GM18499 (cell line): ENCODE data around the gene ADNP.
"Not testable (repeated sequence)": the region's sequence is repeated elsewhere in the genome, so short reads cannot be mapped to it uniquely, and the experiment has no call there.

Experiments used
- ATAC-seq: cut with Tn5 transposase; IDR thresholded peaks from one replicate; pipeline ENCODE4 v1.9.1; 2021; ENCODE audit warnings: moderate number of reproducible peaks; ENCODE audit not compliant: insufficient read depth, unreplicated experiment

ADNP gene

DNA sequence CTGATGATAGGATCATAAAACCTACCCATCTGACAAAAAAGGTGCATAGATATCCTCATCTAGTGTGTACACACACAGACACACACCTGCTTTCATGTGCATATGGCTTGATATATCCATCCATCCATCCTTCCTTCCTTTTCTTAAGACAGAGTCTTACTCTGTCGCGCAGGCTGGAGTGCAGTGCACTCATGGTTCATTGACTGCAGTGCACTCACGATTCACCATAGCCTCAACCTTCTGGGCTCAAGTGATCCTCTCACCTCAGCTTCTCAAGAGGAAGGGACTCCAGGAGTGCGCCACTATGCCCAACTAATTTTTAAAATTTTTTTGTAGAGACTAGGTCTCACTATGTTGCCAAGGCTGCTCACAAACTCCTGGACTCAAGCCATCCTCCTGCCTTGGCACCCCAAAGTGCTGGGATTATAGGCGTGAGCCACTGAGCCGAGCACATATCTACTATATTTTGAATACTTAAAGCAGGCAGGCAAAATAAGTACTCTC, 27.1 kb downstream of the ADNP start:
- ATAC-seq: no peak

DNA sequence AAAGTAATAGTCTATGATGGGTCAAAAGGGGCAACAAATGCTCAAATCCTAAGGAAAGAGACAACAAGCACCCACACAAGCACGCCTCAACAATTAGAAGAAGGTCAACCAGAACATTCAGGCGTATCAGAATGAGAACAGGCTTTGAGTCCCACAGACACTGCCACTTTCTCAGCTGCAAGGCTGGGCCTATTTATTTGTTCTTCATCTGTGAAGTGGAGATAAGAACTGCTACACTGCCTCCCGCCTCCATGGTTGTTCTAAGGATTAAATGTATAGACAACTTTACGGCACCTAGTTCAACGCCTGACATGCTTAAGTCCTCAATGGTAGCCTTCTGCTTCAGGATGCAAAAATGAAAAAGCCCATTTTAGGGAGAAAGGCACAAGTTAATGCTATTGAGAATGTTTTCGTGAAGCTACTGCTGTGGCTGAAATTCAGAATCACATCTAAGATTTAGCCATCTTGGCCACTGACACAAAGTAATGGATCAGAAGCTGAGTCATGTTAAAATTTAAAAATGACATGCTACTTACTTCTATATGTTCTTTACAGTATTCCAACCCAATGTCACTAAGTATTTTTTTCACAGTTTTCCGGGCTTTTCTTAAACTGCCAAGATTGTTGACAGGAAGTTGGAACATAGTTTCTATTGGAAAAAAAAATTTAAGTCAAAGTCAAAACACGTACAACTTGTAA, 27.7 kb downstream of the ADNP start:
- ATAC-seq: no peak

DNA sequence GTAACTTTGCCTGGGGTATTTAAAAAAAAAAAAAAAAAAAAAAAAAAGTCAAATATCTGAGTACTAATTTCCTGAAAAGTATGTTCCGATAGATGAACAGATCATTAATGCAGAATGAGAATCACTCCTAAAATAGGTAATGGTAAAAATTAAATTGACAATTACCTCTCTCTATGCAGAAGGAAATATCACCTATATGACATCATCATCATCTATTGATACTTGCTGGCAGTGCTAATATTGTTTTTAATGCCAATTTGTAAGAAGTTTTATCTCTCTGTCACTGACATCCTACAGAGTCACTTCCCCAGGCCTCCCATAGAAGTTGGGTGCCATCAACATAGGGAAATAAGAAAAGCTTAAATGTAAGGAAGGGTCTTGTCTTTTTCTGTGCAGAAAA, 29.9 kb downstream of the ADNP start:
- ATAC-seq: no peak

DNA sequence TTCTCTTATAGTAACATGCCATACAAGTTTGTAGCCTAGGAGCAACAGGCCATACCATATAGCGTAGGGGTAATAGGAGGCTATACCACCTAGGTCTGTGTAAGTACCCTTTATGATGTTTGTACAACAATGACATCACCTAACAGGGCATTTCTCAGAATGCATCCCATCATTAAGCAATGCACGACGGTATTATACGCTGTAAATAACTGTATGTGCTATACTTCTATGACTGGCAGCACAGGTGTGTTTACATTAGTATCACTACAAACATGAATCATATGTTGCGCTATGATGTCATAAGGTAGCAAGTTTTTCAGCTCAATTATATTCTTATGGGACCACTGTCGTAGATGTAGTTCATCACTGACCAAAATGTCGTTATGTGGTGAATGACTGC, 31.0 kb downstream of the ADNP start:
- no peak for ATAC-seq

DNA sequence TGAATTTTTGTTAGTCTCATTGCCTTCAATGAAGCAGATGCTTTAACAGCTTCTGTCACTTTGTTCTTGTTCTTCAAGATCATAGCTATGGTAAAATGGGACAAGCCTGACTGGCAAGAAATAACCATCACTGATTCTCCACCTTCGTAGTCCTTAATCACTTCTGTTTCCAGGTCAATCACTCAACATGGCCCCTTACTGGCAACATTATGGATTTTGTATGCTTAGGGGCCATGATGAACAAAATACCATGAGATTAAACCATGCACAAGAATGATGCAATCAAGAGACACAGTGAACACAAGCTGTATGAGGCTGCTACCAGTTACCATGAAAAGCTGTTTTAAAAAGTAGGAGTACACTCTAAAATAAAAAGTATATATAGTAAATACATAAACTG, 32.8 kb downstream of the ADNP start:
- no peak for ATAC-seq

DNA sequence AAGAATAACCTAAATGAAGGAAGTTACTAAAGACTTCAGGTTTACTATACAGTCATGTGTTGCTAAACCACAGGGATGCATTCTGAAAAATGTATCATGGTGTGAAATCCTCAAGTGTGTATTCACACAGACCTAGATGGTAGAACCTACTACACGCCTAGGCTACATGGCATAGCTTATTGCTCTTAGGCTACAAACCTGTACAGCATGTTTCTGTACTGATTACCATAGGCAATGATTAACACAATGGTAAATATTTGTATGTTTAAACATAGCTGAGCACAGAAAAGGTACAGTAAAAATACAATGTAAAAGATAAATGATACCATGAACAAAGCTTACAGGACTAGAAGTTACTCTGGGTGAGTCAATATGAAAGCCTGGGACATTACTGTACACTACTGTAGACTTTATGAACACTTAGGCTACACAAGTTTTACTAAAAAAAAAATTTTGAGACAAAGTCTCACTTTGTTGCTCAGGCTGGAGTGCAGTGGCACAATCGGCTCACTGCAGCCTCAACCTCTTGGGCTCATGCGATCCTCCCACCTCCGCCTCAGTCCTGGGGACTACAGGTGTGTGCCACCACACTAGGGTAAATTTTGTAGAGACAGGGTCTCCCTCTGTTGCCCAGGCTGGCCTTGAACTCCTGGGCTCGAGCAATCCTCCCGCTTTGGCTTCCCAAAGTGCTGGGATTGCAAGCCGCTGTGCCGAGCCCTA, 36.0 kb downstream of the ADNP start:
- no peak for ATAC-seq

DNA sequence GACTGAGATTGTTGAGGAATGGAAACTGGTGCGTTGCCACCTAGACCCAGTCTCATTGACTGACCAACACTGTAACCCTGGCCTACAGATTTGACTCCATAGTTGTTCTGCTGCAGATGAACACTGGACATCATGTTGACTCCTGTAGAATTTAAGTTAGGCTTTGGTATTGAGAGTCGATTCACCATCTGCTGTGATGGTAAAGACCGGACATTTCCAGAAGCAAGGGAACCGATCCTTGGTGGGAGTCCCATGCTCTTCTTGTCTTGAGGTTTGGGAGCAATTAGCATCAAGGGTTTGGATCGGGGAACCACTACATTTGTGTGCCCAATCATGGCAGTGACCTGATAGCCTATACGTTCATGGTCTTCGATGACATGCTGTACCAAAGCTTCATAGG, 37.6 kb downstream of the ADNP start:
- ATAC-seq: no peak

DNA sequence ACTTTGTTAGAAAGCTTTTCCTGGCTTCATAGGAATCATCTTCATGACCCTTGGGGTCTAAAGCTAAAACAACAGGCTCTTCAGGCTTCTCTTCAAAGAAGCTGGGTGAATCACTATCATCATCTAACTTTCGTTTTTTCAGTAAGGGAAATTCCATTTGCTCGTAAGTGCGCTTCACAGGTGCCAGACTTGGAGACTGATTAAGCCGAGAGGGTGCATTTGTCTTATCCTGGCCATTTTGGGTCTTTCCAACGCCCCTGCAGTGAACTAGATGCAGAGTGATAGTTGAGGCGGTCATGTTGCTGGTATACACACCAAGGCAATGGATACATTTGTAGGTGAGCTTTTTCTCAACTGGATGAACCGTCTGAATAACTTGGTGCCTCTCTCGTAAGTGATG, 38.8 kb downstream of the ADNP start:
- no peak for ATAC-seq

DNA sequence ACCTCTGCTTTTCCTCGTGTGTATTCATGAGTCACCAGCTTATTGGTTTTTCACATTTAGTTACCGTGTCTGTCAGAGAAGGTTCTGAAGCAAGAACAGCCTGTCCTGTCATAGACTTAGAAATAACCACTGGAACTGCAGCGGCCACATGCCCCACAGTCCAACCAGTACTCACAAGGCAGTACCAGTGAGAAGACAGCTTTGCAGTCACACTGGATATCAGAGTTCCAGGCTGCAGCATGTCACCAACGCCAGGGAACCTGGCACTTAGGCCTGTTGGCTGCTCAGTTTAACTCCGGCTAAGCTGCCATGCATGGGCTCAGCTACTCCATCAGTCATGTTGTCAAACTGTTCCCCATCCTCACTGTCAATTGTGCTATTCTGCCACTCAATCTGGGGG, 40.1 kb downstream of the ADNP start:
- ATAC-seq: no peak

DNA sequence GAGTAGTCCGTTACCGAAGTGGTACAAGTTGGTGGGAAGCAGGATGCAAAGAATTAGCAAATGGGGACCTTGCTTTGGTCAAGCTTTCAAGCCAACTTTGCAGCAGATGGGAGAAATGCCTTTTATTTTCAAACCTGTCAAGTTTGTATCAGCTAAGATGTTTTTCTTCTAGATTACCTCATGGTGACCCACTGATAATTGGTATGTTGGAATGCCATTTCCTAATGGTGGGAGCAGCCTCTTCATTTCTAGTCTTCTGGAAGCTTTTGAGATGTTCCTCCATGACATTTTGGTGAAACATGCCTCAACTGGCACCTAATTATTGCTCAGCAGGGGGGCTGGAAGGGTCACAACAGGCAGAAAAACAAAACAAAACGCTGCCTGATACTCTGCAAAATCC, 43.7 kb downstream of the ADNP start:
- ATAC-seq: no peak

DNA sequence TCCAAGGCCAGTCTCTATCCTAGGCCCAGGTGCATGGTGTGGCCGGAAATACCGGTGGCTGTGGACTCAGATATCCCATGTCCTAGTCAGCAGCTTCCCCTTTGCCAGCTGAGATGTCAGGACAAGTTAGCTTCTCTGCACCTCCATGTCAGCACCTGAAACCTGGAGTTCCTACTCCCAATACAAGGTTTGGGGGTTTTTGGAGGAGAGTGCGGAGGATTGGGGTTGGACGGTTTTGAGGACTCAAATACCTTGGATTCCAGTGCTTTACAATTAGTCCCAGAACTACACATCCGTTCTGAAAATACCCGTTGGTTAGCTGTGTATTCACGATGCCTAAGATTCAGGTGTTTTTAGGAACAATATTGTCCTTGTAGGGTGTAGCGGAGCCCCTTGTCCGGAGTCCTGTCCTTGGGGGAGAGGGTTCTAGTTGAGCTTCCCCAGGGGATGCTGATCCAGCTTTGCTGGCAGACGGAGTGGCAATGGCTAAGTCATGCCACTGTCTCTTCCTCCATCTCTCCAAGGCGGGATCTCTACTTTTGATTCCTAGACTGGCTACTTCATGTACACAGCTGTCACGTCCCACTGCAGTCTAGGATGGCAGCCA, 45.0 kb downstream of the ADNP start:
- ATAC-seq: no peak

DNA sequence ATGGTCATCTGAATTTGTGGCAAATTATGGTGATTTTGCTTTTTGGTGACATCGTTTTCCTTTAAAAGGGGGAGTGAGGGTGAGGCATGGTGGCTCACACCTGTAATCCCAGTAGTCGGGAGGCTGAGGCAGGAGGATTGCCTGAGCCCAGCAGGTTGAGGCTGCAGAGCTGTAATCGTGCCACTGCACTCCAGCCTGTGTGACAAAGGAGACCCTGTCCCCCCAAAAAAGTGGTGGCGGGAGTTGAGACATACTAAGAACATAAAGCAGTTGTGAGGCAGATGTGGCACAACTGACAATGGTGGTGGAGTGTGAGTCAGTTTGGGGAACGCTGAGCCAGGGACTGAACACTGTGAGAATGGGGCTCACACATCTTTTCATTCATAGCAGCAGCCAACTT, 45.5 kb downstream of the ADNP start:
- no peak for ATAC-seq

DNA sequence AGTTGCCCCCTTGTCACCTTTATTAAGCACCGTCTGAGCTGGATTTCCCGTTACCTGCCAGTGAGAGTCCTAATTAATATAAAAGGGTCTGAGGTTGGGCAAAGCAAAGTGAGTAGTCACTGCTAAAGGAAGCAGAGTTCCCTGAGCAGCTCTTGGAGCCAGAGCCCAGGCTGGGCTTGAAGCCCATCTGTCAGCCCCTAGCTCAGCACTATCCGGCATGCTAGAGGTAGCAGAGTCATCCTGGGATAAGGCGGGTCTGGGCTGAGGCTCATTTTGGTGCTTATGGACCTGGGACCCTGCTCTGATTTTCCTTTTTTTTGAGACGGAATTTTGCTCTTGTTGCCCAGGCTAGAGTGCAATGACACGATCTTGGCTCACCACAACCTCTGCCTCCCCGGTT, 46.2 kb downstream of the ADNP start:
- ATAC-seq: no peak

DNA sequence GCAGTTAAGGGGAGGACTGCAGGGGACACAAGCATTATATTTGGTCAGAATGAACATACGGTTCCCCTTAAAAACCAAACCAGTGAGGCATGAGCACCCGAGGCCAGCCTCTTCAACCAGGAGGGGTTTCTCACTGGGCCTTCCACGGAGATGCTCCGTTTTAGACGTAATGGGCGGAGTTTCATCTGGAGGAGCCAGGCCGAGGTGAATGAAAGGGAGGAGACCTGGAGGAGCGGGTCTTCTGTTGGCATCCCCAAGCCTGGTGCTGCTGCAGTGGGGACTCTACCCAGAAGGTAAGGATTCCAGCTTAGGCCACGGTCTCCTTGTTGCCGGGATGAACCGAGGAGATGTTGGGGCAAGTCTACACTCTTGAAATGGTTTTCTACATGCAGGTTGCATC, 47.4 kb downstream of the ADNP start:
- ATAC-seq: no peak

DNA sequence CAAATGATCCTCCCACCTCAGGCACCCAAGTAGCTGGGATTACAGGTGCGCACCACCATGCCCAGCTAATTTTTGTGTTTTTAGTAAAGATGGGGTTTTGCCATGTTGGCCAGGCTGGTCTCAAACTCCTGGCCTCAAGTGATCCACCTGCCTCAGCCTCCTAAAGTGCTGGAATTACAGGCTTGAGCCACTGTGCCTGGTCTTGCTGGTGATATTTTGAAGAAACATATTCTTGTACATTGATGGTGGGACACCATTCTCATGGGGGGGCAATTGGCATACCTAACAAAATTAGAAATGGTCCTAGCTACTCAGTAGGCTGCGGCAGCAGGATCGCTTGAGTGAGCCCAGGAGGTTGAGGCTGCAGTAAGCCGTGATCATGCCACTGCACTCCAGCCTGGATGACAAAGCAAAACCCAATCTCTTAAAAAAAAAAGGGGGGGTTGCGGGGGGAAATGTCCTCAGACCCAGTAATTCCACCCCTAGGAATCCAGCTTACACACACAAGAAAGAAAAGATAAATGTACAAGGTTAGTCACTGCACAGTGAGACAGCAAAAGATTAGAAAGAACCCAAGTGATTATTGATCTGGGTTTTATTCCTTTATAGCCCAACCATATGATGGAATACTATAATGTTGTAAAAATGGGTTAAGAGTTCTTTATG, 49.3 kb downstream of the ADNP start:
- not testable (repeated sequence) for ATAC-seq

DNA sequence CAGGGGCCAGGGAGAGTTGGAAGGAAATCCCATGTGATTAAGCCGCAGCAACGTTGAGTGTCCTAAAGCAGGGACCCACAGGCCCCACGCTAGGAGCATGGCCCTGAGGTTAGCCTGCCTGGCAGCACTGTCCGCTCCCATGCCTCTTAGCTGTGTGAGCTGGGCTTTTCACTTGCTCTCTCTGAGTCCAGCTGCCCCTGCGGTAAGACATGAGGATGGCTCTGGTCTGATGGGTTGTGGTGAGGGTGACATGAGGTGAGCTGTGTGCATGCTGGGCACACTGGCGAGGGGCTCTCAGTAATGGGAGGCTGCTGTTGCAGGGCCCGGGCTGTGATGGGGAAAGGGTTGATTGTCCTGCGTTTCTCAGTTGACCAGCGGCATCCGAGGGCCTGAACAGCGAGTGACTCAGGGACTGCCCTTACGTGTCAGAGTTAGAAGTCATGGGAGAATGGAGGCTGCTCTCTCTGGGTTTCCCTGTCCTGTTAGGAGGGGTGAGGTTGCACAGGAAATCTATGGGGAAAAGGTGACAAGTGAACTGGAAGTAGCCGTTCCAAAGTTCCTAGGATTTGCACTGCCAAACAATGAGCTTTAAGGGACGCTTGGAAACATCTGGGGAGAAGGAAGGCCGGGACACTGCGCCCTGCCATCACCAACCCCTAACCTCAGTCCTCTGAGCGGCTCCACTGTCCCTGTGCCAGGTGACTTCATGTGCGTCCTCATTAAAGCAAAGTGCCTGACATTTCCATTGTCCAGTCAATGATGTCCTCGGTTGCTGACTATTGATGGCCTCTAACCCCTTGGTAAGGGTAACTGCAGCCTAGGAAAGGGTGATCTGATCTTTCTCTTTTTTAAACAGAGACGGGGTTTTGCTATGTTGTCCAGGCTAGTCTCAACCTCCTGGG, 51.3 kb downstream of the ADNP start:
- ATAC-seq: no peak

DNA sequence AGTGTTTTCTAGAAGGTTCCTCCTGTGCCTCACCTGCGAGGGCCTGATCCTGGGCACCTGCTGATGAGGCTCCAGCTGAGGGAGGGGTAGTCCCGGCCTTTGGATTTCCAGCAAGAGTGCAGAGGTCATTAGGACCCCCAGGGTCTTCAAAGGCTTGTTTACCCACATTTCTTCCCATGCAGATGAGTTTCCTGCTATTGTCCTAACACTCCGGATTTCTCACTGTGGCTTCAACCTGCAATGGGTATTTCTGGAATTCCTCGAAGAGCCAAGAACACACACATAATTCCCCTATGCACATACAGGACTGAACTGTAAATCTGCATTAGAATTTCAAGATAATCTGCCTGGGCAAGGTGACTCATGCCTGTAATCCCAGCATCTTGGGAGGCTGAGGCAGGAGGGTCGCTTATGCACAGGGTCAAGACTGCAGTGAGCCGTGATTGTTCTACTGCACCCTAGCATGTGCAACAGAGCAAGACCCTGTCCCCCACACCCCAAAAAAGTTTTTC, 53.9 kb downstream of the ADNP start:
- ATAC-seq: no peak

DNA sequence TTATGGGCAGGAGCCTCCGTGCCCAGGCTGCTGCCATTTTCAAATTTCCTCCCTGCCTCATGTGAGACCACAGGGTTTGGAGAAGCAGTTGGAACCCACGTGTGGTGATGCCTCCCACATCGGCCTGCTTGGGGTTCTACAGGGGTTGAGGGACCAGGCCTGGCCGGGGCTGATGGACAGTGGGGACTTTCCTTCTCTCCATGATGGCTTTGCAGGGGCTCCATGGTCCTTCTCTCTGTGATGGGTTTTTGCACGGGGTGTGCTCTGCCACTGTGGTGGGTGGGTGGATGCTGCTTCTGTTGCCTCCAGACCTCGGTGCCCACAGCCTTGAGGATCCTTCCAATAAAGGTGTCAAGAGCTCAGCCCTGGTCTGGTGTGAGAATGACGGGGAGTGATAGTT, 54.4 kb downstream of the ADNP start:
- ATAC-seq: no peak

DNA sequence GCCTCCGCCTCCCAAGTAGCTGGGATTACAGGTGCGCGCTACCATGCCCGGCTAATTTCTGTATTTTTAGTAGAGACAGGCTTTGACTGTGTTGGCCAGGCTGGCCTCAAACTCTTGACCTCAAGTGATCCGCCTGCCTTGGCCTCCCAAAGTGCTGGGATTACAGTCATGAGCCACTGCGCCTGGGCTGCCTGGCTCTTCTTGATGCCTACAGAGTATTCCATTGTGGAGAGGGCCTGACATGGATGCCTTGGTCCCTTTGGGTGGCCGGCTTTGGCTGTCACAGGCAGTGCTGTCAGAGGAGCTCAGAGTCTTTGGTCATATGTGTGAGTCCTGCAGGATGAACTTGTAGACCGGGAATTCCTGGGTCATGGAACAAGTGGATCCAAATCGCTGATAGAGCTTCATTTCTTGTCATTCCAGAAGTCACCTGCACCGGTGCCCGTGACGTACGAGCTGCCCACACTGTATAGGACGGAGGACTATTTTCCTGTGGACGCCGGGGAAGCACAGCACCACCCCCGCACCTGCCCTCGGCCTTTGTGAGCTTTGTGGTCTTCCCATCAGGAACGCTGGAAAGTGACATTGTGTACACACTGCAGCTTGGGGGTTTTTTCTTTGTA, 55.1 kb downstream of the ADNP start:
- no peak for ATAC-seq
